ENCODE data around the gene IL1RAPL2. TPM values are rescaled to one million over a fixed set of nuclear protein-coding genes. Genes with fewer than 3 reads are reported as not detected.
"Not testable (repeated sequence)": the region's sequence is repeated elsewhere in the genome, so short reads cannot be mapped to it uniquely, and the experiment has no call there.

Gene IL1RAPL2
- polyA plus RNA-seq, 1 donor, result 1.1 TPM

DNA sequence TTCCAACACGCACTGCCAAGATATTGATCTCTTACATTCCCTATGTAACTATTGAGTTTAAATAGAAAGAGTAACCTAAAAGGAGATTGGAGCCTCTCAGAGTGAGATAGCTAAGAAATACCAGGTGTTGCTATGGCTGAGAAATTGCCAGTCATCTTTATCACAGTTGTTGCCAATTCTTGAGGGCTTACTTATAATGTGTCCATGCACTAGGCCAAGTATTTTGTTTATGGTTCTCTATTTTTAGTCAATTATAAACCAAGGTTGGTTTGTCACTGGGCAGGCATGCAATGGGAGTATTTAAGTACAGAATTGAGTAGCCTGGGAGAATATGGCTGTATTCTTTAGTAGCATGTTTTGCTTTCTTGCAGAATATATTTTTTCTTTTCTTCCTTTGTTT is 452.9 kb downstream of the IL1RAPL2 start:
- DNase-seq, result no peak

DNA sequence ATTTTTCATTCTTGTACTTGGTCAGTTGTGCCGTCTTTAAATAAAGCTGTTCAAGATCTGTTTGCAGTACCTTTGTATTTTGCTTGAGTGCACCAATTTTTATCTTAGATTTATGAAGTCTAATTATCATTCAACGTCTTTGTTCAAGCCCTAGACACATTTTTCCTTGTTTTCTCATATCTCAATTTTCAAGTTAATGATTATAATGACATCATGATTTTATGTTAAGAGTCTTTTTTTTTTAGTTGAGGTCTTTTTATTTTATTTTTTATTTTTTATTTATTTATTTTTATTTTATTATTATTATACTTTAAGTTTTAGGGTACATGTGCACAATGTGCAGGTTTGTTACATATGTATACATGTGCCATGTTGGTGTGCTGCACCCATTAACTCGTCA is 463.0 kb downstream of the IL1RAPL2 start:
- not testable (repeated sequence) for DNase-seq

DNA sequence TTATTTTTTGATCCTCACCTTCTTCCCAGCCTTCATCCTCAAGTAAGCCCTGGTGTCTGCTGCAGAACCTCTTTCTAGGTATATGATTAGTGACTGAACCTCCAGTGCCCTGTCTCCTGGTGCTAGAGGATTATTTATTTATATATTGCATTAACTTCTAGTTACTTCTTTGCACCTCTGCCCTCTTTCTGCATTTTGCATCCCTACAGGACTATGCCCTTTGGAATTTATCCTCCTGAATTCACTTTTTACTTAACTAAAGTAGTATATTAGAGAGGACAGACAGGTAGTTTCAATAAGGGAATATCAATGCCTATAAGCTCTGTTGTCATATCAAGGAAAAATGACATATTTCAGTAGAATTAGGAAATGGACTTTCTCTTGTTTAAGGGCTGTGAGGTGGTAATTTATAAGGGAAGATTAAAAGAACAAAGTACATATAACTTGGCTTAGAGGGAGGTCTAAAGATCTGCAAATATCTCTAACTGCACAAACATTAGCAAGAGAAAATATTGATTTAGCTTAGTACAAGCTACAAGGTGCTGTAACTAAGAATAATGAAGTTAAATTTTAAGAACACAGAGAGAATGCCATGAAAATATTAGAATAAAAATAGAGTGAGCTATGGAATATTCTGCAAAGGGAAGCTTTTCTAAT is 472.8 kb downstream of the IL1RAPL2 start:
- no peak for DNase-seq

DNA sequence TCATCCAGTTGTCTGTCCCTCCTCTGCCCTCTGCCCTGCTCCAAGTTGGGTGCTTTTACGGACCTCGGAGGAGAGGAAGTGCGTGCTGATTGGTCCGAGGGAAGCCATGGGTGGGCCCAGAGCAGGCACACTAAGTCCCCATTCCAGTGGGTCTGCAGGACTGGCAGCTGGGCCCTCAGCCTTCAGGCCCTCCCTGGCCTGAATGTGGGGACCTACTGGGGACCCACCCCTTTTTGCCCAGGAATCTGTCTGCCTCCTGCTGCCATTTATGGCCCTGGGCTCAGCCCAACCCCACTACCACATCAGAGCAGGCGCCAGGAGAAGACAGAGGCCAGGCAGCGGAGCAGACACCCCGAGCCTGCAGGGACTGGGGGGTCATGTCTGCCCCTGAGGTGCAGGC is 484.9 kb downstream of the IL1RAPL2 start:
- no peak for DNase-seq

DNA sequence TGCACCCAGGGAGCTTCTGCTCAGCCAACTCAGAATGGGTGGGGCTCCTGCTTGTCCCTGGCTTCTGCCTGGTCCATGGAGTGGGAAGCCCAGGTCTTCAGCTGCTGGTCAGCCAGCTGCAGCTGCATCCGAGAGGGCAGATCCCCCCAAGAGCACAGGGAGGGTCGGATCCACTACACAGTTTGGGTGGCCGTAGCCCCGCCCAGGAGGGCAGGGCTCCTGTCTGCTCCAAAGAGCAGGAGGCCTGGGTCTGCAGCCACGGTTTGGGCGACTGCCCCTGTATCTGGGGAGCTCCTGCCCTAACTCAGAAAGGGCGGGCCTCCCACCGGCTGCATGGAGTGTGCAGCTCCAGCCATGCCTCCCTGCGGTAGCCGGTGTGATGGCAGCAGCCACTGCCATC is 485.4 kb downstream of the IL1RAPL2 start:
- DNase-seq, result no peak

DNA sequence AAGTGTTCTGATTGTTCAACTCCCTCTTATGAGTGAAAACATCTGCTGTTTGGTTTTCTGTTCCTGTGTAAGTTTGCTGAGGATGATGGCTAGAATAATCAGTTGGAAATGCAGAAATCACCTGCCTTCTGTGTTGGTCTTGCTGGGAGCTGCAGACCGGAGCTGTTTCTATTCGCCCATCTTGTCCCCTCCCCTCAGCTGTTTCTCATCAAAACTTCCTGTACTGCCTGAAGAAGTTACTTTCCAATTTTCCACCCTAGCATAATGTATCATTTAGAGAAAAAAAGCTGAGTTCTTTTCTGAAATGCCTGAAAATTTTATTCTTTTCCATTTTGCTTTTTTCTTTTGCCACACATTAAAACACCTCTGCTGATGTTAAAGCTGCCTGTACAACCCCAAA is 486.9 kb downstream of the IL1RAPL2 start:
- DNase-seq, result no peak

DNA sequence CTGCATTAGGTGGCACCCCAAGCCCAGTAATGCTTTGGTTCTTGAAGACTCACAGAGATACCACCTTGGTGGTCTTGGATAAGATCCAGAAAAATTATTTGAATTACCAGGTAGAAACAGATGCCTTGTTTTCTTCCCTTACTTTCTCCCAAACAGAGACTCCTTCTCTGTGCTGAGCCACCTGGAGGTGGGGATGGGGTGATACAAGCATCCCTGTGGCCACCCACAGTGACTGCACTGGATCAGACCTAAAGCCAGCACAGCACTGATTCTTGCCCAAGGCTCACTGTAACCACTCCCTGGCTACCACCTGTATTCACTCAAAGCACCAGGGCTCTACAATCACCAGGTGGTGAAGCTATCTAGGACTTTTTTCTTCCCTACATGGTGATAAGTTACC is 497.7 kb downstream of the IL1RAPL2 start:
- no peak for DNase-seq

DNA sequence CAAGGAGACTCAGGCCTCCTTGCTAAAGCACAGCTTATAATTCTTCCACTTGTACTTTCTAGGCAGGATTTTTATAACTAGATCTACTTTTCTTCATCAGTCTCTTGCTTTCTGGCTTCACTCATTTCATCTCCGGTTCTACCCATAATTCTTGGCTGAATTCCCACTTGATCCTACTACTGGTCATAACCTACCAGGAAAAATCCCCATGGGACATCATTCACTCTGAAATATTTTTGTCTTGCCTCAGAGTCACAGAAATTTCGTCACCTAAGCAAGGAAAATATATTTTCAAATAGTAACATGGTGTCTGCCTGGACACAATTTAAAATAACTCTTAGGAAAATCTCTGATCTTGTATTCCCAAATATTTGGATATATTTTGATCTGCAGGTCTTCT is 532.2 kb downstream of the IL1RAPL2 start:
- DNase-seq, result no peak

DNA sequence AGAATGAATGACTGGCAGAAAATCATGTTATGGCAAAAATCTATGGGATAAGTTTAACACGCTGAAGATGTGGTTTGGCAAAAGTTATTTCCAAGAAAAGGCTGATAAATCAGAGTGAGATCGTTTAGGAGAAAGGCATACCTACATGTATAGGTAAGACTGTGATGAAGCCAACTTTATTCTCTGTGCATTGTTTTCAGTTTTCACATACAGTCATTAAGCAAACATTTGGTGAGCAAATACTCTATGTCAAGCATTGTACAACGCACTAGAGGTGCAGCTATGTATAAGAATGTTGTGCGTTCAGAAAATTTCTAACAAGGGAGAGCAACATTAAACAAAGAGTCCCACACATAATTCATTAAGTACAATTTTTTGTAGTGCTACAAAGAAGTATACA is 532.8 kb downstream of the IL1RAPL2 start:
- DNase-seq, result no peak

DNA sequence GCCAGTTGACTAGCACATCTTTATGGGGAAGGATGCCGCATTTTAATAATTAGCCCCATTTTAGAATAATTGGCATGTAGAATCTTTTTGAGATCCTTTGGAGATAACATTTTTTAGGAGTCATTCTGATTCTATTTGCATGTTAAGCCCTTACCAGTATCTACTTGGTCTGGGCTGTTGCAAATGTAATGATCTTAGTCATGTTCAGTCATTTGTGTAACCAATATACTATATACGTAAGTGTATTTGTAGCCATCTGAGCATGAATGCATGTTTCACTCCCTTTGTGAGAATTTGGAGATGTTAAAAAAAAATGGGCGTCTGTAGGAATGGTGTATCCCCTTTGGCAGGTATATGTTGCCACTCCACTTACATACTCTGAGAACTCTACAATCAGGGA is 535.4 kb downstream of the IL1RAPL2 start:
- DNase-seq, result no peak

DNA sequence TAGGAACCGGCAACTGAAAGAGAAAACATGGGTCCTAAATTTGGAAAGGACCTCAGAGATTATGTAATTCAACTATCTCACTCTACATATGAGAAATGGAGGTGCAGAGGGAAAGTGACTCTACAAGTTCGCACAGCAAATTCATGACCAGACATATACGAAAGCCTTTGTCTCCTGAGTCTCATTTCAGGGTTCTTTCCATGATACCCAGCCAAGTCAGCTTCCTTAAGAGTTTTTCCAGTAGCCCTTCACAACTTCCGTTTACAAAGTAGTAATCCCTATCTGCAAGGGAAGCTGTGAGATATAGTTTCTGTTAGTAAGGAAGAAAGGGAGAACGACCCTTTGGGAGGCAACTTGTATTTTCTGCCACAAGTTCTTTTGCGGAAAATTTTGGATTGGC is 543.9 kb downstream of the IL1RAPL2 start:
- no peak for DNase-seq

DNA sequence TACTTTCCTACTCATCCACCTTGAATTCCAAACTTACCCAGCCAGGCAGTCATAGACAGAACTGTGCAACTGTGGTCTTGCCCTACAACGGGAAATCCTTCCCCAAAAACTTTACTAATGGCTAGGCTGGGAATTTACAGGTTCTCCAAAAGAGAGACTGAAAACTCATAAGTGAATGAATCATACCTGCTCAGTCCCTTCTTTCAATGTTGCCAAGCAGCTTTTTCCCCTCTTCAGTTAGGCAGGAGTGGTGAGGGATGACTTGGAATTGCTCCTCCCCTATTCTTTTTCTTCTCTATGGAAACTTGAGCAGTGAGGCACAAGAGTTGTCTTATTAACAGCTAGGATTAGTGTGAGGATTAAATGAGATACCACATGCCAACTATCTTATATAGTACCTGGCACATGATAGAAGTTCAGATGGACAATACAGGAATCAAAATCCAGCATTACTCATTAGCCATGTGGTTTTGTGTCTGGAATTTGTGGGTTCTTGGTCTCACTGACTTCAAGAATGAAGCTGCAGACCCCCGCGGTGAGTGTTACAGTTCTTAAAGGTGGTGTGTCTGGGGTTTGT is 548.6 kb downstream of the IL1RAPL2 start:
- no peak for DNase-seq

DNA sequence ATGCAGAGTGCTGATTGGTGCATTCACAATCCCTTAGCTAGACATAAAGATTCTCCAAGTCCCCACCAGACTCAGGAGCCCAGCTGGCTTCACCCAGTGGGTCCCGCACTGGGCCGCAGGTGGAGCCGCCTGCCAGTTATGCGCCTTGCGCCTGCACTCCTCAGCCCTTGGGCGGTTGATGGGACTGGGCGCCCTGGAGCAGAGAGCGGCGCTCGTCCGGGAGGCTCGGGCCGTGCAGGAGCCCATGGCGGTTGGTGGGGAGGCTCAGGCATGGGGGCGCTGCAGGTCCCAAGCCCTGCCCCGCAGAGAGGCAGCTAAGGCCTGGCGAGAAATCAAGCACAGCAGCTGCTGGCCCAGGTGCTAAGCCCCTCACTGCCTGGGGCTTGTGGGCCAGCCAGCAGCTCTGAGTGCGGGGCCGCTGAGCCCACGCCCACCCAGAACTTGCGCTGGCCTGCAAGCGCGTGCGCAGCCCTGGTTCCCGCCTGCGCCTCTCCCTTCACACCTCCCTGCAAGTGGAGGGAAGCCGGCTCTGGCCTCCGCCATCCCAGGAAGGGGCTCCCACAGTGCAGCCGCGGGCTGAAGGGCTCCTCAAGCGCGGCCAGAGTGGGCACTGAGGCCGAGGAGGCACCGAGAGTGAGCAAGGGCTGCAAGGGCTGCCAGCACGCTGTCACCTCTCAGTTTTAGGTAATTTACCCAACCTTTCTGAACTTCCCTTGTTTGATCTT is 549.8 kb downstream of the IL1RAPL2 start:
- DNase-seq, result not testable (repeated sequence)

DNA sequence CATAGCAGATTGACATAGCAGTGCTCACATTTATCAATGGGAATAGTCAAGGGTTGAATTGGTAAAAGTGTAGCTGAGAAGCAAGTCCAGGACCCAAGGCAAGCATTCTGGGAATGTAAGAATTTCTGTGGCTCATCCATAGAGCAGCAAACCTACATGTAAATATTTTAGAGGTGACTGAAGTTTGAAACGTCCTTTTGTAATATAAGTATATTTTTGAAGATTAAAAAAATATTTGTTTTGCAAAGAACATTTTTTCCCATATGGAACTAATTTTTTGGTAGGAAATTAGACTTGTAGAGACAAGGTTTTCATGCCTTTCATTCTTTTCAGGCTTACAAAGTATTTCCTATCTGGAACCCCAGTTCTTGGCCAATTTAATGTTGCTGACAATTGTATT is 550.5 kb downstream of the IL1RAPL2 start:
- DNase-seq, result no peak

DNA sequence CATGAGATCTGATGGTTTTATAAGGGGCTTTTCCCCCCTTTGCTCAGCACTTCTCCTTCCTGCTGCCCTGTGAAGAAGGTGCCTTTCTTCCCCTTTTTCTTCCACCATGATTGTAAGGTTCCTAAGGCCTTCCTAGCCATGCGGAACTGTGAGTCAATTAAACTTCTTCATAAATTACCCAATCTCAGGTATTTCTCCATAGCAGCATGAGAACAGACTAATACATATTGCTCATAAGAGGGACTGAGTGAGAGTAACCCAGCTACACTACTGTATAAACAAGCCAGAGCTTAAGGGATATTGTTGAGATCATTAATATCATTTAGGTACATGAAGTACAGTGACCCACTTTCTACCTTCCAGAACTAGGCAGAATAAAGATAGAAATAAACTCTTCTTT is 551.6 kb downstream of the IL1RAPL2 start:
- DNase-seq, result no peak

DNA sequence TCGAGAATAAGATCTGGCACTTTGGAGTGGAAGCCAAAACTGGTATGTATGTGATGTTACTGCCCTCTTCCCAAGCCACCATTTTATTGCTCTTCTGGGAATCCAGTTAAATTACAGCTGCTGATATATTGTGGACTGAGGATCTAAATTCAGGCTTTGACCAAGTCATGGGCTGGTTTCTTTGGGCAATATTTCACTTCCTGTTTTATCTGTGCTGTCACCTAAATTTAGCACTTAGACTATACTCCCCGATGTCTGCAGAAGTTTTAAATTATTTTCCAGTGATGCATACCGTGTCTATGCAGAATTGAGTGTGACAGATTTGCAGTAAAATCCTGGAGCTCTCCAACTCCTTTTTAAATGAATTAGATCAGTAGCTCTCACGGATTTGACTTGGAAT is 554.5 kb downstream of the IL1RAPL2 start:
- no peak for DNase-seq

DNA sequence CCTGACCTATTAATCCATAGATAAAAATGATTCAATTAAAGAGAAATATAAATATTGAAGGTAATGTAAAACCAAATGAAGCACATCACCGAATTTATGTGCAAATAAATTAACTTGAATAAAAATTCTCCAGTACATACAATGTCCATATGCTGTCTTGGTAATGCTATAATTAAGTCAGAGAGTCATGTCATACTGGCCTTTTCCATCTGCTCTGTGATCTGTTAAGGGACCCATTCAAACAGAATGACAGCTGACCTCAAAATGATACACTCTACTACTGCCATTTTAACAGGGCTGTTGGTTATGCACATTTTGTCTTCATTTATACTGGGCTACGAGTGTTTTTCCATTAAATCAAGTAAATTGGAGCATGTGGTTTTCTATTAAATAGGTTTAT is 555.2 kb downstream of the IL1RAPL2 start:
- no peak for DNase-seq

DNA sequence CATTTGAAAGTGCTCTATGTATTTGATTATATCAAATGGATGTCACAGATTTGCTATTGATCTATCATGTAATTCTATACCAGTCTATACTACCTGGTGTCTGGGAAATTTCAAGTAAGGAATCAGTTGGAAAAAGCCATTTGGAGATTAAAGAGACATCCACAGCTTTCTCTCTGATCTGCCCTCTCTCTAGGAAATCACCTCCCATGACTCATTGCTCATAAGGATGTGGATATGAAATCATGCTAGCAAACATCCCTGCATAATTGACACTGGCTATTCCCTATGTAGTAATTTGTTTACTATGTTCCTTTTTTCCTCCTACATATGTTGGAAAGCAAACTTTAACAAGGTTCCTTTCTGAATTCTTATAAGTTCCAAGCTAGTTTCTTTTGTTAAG is 560.2 kb downstream of the IL1RAPL2 start:
- DNase-seq, result no peak

DNA sequence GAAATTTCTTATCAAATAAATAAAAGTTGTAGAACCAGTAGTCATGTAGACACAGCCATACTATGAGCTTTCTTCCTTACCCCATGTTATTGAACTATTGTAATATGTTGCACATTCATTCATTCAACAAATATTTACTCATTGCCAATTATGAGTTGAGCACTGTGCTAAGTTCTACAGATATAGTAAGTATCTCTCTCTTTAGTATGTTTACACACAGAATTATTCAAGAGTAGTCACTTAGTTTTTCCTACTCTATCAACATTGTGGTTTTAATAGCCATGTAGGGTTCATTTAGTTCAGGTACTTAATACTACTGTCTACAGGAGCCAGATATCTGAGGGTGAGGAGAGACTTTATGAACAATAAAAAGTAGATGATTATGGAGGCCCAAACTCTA is 568.3 kb downstream of the IL1RAPL2 start:
- DNase-seq, result no peak

DNA sequence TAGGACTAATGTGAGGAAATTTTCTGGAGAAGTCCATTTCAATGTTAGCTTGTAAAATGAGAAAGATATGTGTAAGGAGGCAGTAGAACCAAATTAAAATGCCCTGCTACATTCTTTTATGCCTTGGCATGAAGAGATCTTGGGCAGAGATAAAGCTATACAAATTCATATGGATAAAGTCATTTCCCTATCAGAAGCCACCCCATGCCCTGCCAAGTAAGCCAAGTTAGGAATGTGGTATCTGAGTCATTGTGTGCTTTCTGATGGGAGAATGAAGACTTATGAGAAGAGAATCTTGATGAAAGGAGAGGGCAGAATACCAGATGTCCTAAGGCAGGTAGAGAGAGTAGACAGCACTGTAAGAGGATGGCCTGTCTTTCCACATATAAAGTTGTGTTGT is 570.8 kb downstream of the IL1RAPL2 start:
- DNase-seq, result no peak

DNA sequence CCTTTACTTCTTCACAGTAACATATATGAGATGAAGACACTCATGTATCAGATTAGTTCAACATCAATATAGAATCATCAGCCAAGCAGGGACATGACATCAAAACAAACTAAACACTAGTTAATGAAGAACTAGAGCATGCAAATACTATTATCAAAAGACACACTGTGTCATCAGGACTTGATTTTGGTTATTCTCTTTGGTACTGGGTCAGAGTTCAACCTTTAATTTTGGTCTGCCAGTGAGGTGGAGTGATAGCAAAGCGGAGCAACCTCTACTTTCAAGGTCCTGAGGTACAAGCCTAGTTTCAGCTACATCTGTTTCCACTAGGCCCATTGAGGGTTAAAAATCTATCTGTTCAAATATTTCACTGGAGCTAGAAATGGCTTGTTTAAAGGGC is 584.0 kb downstream of the IL1RAPL2 start:
- DNase-seq, result no peak

DNA sequence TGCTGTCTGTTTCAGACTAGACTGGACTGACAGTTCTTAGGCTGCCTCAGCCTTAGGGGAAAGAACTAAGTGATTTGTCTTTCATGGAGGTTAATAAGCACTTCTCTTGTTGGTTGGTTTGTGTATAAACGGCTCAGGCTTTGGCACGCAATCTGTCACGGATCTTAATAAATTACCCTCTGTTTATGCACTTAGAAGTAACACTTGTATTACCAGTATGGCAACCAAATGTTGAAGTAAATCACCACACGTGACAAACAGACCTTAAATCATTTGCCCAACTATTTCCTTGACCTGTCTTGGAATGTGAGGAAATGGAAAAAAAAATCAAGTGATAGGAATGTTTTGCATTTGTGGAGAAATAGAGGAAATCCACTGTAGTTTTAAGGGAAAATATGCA is 584.6 kb downstream of the IL1RAPL2 start:
- DNase-seq, result peak; percentile 3

DNA sequence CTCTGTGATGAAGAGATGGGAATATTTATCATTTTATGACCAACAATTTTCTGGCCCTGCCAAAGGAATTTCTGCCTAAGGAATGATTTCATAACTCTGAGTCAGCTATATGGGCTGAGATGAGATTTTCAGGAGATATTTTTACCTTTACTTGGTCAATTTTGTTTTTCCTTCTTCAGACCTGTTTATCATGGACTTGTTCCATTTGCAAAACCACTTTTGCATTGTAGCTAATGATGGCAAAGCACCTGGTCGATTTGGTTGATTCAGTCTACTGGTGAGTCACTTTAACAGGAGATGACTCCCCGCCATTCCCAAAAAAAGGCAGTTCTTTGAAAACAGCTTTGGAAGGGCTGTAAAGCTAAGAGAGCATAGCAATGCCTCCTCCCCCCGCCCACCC is 601.2 kb downstream of the IL1RAPL2 start:
- no peak for DNase-seq

DNA sequence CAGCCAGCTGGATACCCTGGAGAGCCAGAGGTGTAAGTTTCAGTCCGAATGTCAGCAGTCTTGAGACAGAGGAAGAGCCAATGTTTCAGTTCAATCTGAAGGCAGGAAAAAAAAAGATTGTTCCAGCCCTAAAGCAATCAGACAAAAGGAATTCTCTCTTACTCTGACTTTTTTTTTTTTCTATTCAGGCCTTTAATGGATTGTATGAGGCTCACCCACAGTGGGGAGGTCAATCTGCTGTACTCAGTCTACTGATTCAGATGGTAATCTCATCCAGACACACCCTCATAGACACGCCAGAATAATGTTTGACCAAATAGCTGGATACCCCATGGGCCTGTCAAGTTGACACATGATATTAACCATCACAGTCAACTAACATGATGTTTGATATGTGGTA is 602.6 kb downstream of the IL1RAPL2 start:
- no peak for DNase-seq
